Glutamatergic neuron (in vitro differentiated cells): Measurements from ENCODE around the gene LRIT2. TPM values are rescaled to one million over a fixed set of nuclear protein-coding genes. Genes with fewer than 3 reads are reported as not detected.

Experiments used
- DNase-seq: peaks from one replicate; pipeline ENCODE4 v3.0.0; 2022
- H3K27ac Mint-ChIP-seq: one replicate; pipeline ENCODE4 v1.8.0; 2020; ENCODE audit warnings: mild to moderate bottlenecking, mixed read lengths, inconsistent platforms; ENCODE audit not compliant: unreplicated experiment
- H3K27me3 Mint-ChIP-seq: one replicate; pipeline ENCODE4 v1.8.0; 2020; ENCODE audit warnings: mild to moderate bottlenecking, moderate library complexity, mixed read lengths, inconsistent platforms; ENCODE audit not compliant: unreplicated experiment
- H3K36me3 Mint-ChIP-seq: one replicate; pipeline ENCODE4 v1.8.0; 2020; ENCODE audit warnings: mild to moderate bottlenecking, mixed read lengths, inconsistent platforms; ENCODE audit not compliant: unreplicated experiment
- H3K4me1 Mint-ChIP-seq: one replicate; pipeline ENCODE4 v1.8.0; 2020; ENCODE audit warnings: mild to moderate bottlenecking, low read depth, mixed read lengths, inconsistent platforms; ENCODE audit not compliant: unreplicated experiment
- H3K4me3 Mint-ChIP-seq: one replicate; pipeline ENCODE4 v1.8.0; 2020; ENCODE audit warnings: mild to moderate bottlenecking, mixed read lengths, inconsistent platforms; ENCODE audit not compliant: unreplicated experiment
- H3K9me3 Mint-ChIP-seq: one replicate; pipeline ENCODE4 v1.8.0; 2020; ENCODE audit warnings: mild to moderate bottlenecking, moderate library complexity, mixed read lengths, inconsistent platforms; ENCODE audit not compliant: unreplicated experiment
- CTCF ChIP-seq: fragments of 200-600 bp; sonication (generic); IDR thresholded peaks from one replicate; pipeline ENCODE4 v1.5.0; 2021; ENCODE audit not compliant: partially characterized antibody, unreplicated experiment
- total RNA-seq: library from RNA; stranded (reverse); fragmentation: NEBNext Ultra II Directional; extraction: Animal tissue kit (Norgen Biotek cat#: 25700); gene quantifications from one replicate; pipeline ENCODE4 v1.2.1, GENCODE V29; 2021; ENCODE audit not compliant: unreplicated experiment

The LRIT2 gene
- total RNA-seq, 1 donor from 2014 or later: not detected

GRCh38 chr10:84261236-84261915 is 36.0 kb upstream of the LRIT2 start:
- no peak overlapping the region for H3K27ac Mint-ChIP-seq
- H3K27me3 Mint-ChIP-seq: peaks cover 3% of the 10 kb centered on the region
- no peaks in the 10 kb centered on the region for H3K36me3 Mint-ChIP-seq
- no peaks in the 10 kb centered on the region for H3K9me3 Mint-ChIP-seq
- H3K4me3 Mint-ChIP-seq: no peak overlapping the region
- no peak for TF ChIP-seq CTCF
- H3K4me1 Mint-ChIP-seq: peaks cover 5% of the 10 kb centered on the region
- DNase-seq: no peak

- Mint-ChIP-seq H3K9me3 (no peaks in the 10 kb centered on the region), H3K27ac (no peak overlapping the region), H3K36me3 (no peaks in the 10 kb centered on the region), H3K4me1 (peaks cover 4% of the 10 kb centered on the region), H3K4me3 (no peak overlapping the region), H3K27me3 (peaks cover 7% of the 10 kb centered on the region)
- no peak for DNase-seq
- TF ChIP-seq CTCF: no peak
These were observed 32.8 kb upstream of the LRIT2 start for GRCh38 chr10:84258034-84258695.

- Mint-ChIP-seq H3K27me3 (peaks cover 9% of the 10 kb centered on the region), H3K27ac (no peak overlapping the region), H3K36me3 (no peaks in the 10 kb centered on the region), H3K4me3 (no peak overlapping the region), H3K9me3 (peaks cover 3% of the 10 kb centered on the region), H3K4me1 (peaks cover 4% of the 10 kb centered on the region)
- DNase-seq: no peak
- peak; percentile 22 for TF ChIP-seq CTCF
These were observed 32.1 kb upstream of the LRIT2 start for GRCh38 chr10:84257343-84258020.

- TF ChIP-seq CTCF: peak; percentile 73
- Mint-ChIP-seq H3K4me1 (peaks cover 4% of the 10 kb centered on the region), H3K4me3 (no peak overlapping the region), H3K27ac (no peak overlapping the region), H3K27me3 (peaks cover 6% of the 10 kb centered on the region), H3K36me3 (no peaks in the 10 kb centered on the region), H3K9me3 (peaks cover 3% of the 10 kb centered on the region)
- peak; percentile 76 for DNase-seq
These were observed 31.4 kb upstream of the LRIT2 start for GRCh38 chr10:84256510-84257342.
